ENCODE measurements around the gene ALG14. TPM values are rescaled to one million over a fixed set of nuclear protein-coding genes. Genes with fewer than 3 reads are reported as not detected.

ALG14 gene
- polyA plus RNA-seq, 1 of the 3 experiments (the other 2 are of a cell fraction), result 2.5 TPM

GRCh38 chr1:94952539-94952938, 120.2 kb downstream of the ALG14 start (continued):
- no peak for TF ChIP-seq CTCF (IDR thresholded peaks at IDR 0.05)
- TF ChIP-seq FOSL2 (IDR thresholded peaks at IDR 0.05; ENCODE audit: borderline replicate concordance, low read depth), result no peak
- no peak for TF ChIP-seq SIN3A (IDR thresholded peaks at IDR 0.05; ENCODE audit: borderline replicate concordance, low read depth, low read length)
- TF ChIP-seq GABPA (IDR thresholded peaks at IDR 0.05; ENCODE audit: low read depth), result no peak
- TF ChIP-seq FOXM1 (IDR thresholded peaks at IDR 0.05; ENCODE audit: low read depth), result no peak
- no peak for TF ChIP-seq REST (IDR thresholded peaks at IDR 0.05; ENCODE audit: low read depth, low read length)

DNA sequence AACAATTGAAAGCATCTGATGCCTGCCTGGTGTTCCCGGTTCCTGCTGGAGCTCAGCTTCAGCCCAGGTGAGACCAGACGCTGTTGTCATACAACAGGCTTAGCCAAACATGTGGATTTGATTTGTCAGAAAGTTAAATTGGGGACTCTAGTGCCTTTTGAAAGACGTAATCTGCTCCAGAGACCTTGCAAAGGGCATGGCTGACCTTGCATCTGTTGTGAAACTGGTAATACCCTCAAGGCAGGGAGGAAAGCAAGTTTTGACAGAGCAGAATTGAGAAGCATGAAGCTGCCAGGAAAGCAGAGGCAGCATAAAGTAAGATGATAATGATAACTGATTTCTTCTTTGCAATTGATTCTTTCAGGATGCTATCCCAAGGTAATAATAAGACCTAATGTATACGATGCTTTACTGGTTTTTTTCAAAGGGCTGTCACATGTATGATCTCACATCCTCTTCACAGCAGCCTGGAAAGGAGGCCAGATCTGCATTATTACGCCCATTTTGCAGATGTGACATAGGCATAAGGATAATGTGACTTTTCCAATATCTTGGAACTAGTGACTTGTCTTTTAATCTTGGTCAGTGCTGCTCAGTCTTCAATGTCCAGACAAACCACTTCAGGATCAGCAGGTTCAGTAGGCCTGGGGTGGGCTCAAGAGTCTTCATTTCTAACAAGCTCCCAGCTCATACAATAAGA, 121.1 kb downstream of the ALG14 start:
- peaks cover 0 to 44% of the 10 kb centered on the region in 2 experiments; a peak in 2 of 4 replicates for H3K4me1 ChIP-seq (ENCODE audit: control insufficient read depth in 1 of 2, insufficient read depth in 2 of 2, low read depth in 1 of 2, low read length in 1 of 2)
- no peaks in the 10 kb centered on the region for H4K20me1 ChIP-seq (ENCODE audit: insufficient read depth)
- no peak overlapping the region for H3K4me3 ChIP-seq (ENCODE audit: low read depth in 2 of 2, low read length in 1 of 2)
- DNase-seq, result peak; percentile 51
- H3K27ac ChIP-seq (ENCODE audit: low read depth in 2 of 2, low read length in 1 of 2), result peak overlapping the region in 1 of 2 experiments; percentile 99; a peak in 2 of 4 replicates
- no peaks in the 10 kb centered on the region for H3K9me3 ChIP-seq
- H3K36me3 ChIP-seq (replicated peaks in 1 of 2; ENCODE audit: control insufficient read depth in 1 of 2, insufficient read depth in 2 of 2, low read length in 1 of 2), result no peaks in the 10 kb centered on the region
- H3K9ac ChIP-seq, result no peak overlapping the region
- H3F3A ChIP-seq (replicated peaks; ENCODE audit: insufficient read depth), result peaks cover 4% of the 10 kb centered on the region
- POLR2A ChIA-PET, result interaction anchor here (3.1 kb wide), 1 partner anchor 24 kb away, joined by 20 read pairs; the partner anchor contains the start of gene CNN3
- no peaks in the 10 kb centered on the region for H3K9me2 ChIP-seq
- H2AFZ ChIP-seq (ENCODE audit: low read depth), result no peak overlapping the region
- no peaks in the 10 kb centered on the region for H3K79me2 ChIP-seq (ENCODE audit: insufficient read depth)
- WGBS (ENCODE audit: low lambda C conversion rate), result 33% methylated on average over 5 of the region's 5 CpGs
- H3K4me2 ChIP-seq, result no peak overlapping the region
- H3K27me3 ChIP-seq (ENCODE audit: insufficient read depth), result no peaks in the 10 kb centered on the region
- CTCF ChIA-PET, result interaction anchor here (0.6 to 2.1 kb wide), 11 partner anchors 8 to 470 kb away, joined by 3 to 20 read pairs (median 5); partner anchors contain the start of gene CNN3
- no peak for TF ChIP-seq FOSL2 (IDR thresholded peaks at IDR 0.05; ENCODE audit: borderline replicate concordance, low read depth)
- TF ChIP-seq GATA2 (CRISPR knock-in tag; IDR thresholded peaks at IDR 0.05), result peak; percentile 93
- TF ChIP-seq EP300 (IDR thresholded peaks at IDR 0.05; ENCODE audit: borderline replicate concordance in 1 of 2, low read depth in 1 of 2, low read length in 1 of 2), result peak in 1 of 2 experiments; percentile 97; a peak in 2 of 4 replicates
- no peak for TF ChIP-seq CTCF (IDR thresholded peaks at IDR 0.05)
- no peak for TF ChIP-seq SIN3A (IDR thresholded peaks at IDR 0.05; ENCODE audit: borderline replicate concordance, low read depth, low read length)
- TF ChIP-seq TCF12 (IDR thresholded peaks at IDR 0.05), result peak; percentile 61
- TF ChIP-seq POLR2AphosphoS5 (IDR thresholded peaks at IDR 0.05; ENCODE audit: low read depth, low read length), result peak; percentile 24; the same call in 1 of the 2 replicates
- TF ChIP-seq FOXM1 (IDR thresholded peaks at IDR 0.05; ENCODE audit: low read depth), result no peak
- no peak for TF ChIP-seq EZH2phosphoT487 (IDR thresholded peaks at IDR 0.05; ENCODE audit: borderline replicate concordance, low read depth)
- no peak for TF ChIP-seq SMC3 (IDR thresholded peaks at IDR 0.05; ENCODE audit: low read depth, low read length)
- no peak for TF ChIP-seq USF2 (IDR thresholded peaks at IDR 0.05; ENCODE audit: borderline replicate concordance, low read depth, low read length)
- TF ChIP-seq NFIC (IDR thresholded peaks at IDR 0.05; ENCODE audit: borderline replicate concordance), result no peak
- TF ChIP-seq, protein P1, sequence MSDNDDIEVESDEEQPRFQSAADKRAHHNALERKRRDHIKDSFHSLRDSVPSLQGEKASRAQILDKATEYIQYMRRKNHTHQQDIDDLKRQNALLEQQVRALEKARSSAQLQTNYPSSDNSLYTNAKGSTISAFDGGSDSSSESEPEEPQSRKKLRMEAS (IDR thresholded peaks at IDR 0.05; ENCODE audit: low read depth), result no peak
- TF ChIP-seq YY1 (IDR thresholded peaks at IDR 0.05; ENCODE audit: low read depth), result no peak
- no peak for TF ChIP-seq GABPA (IDR thresholded peaks at IDR 0.05; ENCODE audit: low read depth)
- TF ChIP-seq TAF1 (IDR thresholded peaks at IDR 0.05; ENCODE audit: borderline replicate concordance, low read depth, low read length), result no peak
- peak; percentile 98 for TF ChIP-seq FOXJ3 (CRISPR knock-in tag; IDR thresholded peaks at IDR 0.05)

Data from SK-N-SH (cell line).